H9 (cell line): ENCODE results near the gene HVCN1. TPM values are rescaled to one million over a fixed set of nuclear protein-coding genes. Genes with fewer than 3 reads are reported as not detected.

Source experiments
- DNase-seq: peaks from one replicate; pipeline ENCODE4 v3.0.0-alpha.2; 2017
- H2AFZ ChIP-seq: one replicate; pipeline ENCODE4 v1.6.1; 2013; ENCODE audit warnings: mild to moderate bottlenecking, low read length, control low read depth, moderate library complexity
- H2AK5ac ChIP-seq: 2 replicates; pipeline ENCODE4 v1.6.1; 2013; ENCODE audit warnings: low read length, control low read depth, mixed read lengths; ENCODE audit not compliant: insufficient read length
- H2BK120ac ChIP-seq: one replicate; pipeline ENCODE4 v1.6.1; 2013; ENCODE audit warnings: low read depth, mild to moderate bottlenecking, low read length, control low read depth, inconsistent platforms; ENCODE audit not compliant: poor library complexity, severe bottlenecking
- H2BK12ac ChIP-seq: 2 replicates; pipeline ENCODE4 v1.6.1; 2013; ENCODE audit warnings: low read length, control low read depth, mixed read lengths, low read depth; ENCODE audit not compliant: insufficient read length
- H2BK15ac ChIP-seq: 2 replicates; pipeline ENCODE4 v1.6.1; 2013; ENCODE audit warnings: low read depth, low read length, control low read depth
- H2BK20ac ChIP-seq: one replicate; pipeline ENCODE4 v1.6.1; 2013; ENCODE audit warnings: low read depth, mild to moderate bottlenecking, low read length, control low read depth, inconsistent platforms; ENCODE audit not compliant: poor library complexity, severe bottlenecking
- H2BK5ac ChIP-seq: 2 replicates; pipeline ENCODE4 v1.6.1; 2013; ENCODE audit warnings: low read length, control low read depth, mixed read lengths; ENCODE audit not compliant: insufficient read length
- H3K14ac ChIP-seq: 2 replicates; pipeline ENCODE4 v1.6.1; 2013; ENCODE audit warnings: low read length, control low read depth; ENCODE audit not compliant: insufficient read depth
- H3K18ac ChIP-seq: 2 replicates; pipeline ENCODE4 v1.6.1; 2013; ENCODE audit warnings: low read depth, mild to moderate bottlenecking, mixed read lengths, low read length, control low read depth; ENCODE audit not compliant: insufficient read length
- H3K23ac ChIP-seq: 2 replicates; pipeline ENCODE4 v1.6.1; 2013; ENCODE audit warnings: low read length, control low read depth, mixed read lengths, low read depth; ENCODE audit not compliant: insufficient read length
- H3K23me2 ChIP-seq: 2 replicates; pipeline ENCODE4 v1.6.1; 2013; ENCODE audit warnings: low read depth, mild to moderate bottlenecking, mixed read lengths, low read length, control low read depth; ENCODE audit not compliant: insufficient read length, poor library complexity, severe bottlenecking
- H3K27ac ChIP-seq: 2 replicates; pipeline ENCODE4 v1.5.1; 2013; ENCODE audit warnings: low read length, control low read depth, mixed read lengths, low read depth; ENCODE audit not compliant: insufficient read length
- H3K27me3 ChIP-seq: 2 replicates; pipeline ENCODE4 v1.6.1; 2013; ENCODE audit warnings: low read length, control low read depth, inconsistent platforms; ENCODE audit not compliant: insufficient read depth
- H3K4ac ChIP-seq: 2 replicates; pipeline ENCODE4 v1.6.1; 2013; ENCODE audit warnings: low read depth, mild to moderate bottlenecking, control low read depth, inconsistent platforms, low read length, moderate library complexity
- H3K4me1 ChIP-seq: 2 replicates; pipeline ENCODE4 v1.6.1; 2013; ENCODE audit warnings: low read length, control low read depth, inconsistent platforms; ENCODE audit not compliant: insufficient read depth
- H3K4me2 ChIP-seq: 2 replicates; pipeline ENCODE4 v1.6.1; 2013; ENCODE audit warnings: low read length, control low read depth, mixed read lengths; ENCODE audit not compliant: insufficient read length, insufficient read depth
- H3K56ac ChIP-seq: 2 replicates; pipeline ENCODE4 v1.6.1; 2013; ENCODE audit warnings: low read depth, mild to moderate bottlenecking, mixed read lengths, low read length, control low read depth; ENCODE audit not compliant: insufficient read length
- H3K79me1 ChIP-seq: 2 replicates; pipeline ENCODE4 v1.6.1; 2013; ENCODE audit warnings: low read depth, mild to moderate bottlenecking, moderate library complexity, low read length, control low read depth, inconsistent platforms; ENCODE audit not compliant: insufficient read depth, poor library complexity, severe bottlenecking
- H3K79me2 ChIP-seq: 2 replicates; pipeline ENCODE4 v1.6.1; 2013; ENCODE audit warnings: low read length, control low read depth, inconsistent platforms; ENCODE audit not compliant: insufficient read depth
- H3K9ac ChIP-seq: 2 replicates; pipeline ENCODE4 v1.6.1; 2013; ENCODE audit warnings: low read length, control low read depth, mixed read lengths; ENCODE audit not compliant: insufficient read length; ENCODE audit errors: extremely low read depth
- H3K9me3 ChIP-seq: one replicate; pipeline ENCODE4 v1.6.1; 2013; ENCODE audit warnings: low read depth, low read length, inconsistent platforms; ENCODE audit not compliant: control insufficient read depth
- H3T11ph ChIP-seq: one replicate; pipeline ENCODE4 v1.6.1; 2013; ENCODE audit warnings: mild to moderate bottlenecking, low read length, control low read depth, inconsistent platforms
- H4K20me1 ChIP-seq: one replicate; pipeline ENCODE4 v1.6.1; 2013; ENCODE audit not compliant: control insufficient read depth, insufficient read length, insufficient read depth
- H4K5ac ChIP-seq: 2 replicates; pipeline ENCODE4 v1.6.1; 2013; ENCODE audit warnings: low read depth, mild to moderate bottlenecking, mixed read lengths, low read length, control low read depth; ENCODE audit not compliant: insufficient read length
- H4K8ac ChIP-seq: replicated peaks from 2 replicates; pipeline ENCODE4 v1.6.1; 2013; ENCODE audit warnings: low read length, control low read depth, mixed read lengths, low read depth; ENCODE audit not compliant: insufficient read length
- H4K91ac ChIP-seq: 2 replicates; pipeline ENCODE4 v1.6.1; 2013; ENCODE audit warnings: low read depth, mild to moderate bottlenecking, moderate library complexity, mixed read lengths, low read length, control low read depth; ENCODE audit not compliant: insufficient read length
- H3K27ac Mint-ChIP-seq, 3 experiments: 2 replicates in 2 of 3; 3 replicates in 1 of 3; pipeline ENCODE4 v1.8.0; 2020 to 2021; ENCODE audit warnings: mixed read lengths in 3 of 3, mild to moderate bottlenecking in 1 of 3, moderate library complexity in 1 of 3
- H3K27me3 Mint-ChIP-seq: 2 replicates; pipeline ENCODE4 v1.8.0; 2021; ENCODE audit warnings: low read depth, mild to moderate bottlenecking, moderate library complexity, mixed read lengths
- H3K36me3 Mint-ChIP-seq, 3 experiments: 2 replicates in 2 of 3; 3 replicates in 1 of 3; pipeline ENCODE4 v1.8.0; 2020 to 2021; ENCODE audit warnings: low read depth in 3 of 3, mixed read lengths in 3 of 3; ENCODE audit not compliant: insufficient read depth in 1 of 3
- H3K4me1 Mint-ChIP-seq, 2 experiments: 2 replicates each; pipeline ENCODE4 v1.8.0; 2020; ENCODE audit warnings: mixed read lengths in 2 of 2
- H3K4me3 Mint-ChIP-seq, 2 experiments: 2 replicates in 1 of 2; 3 replicates in 1 of 2; pipeline ENCODE4 v1.8.0; 2020 to 2021; ENCODE audit warnings: mild to moderate bottlenecking in 2 of 2, mixed read lengths in 2 of 2, moderate library complexity in 1 of 2
- H3K9me3 Mint-ChIP-seq, 2 experiments: 2 replicates in 1 of 2; 3 replicates in 1 of 2; pipeline ENCODE4 v1.8.0; 2020; ENCODE audit warnings: mild to moderate bottlenecking in 2 of 2, mixed read lengths in 2 of 2, moderate library complexity in 1 of 2
- CTCF ChIP-seq: fragments of 200-600 bp; sonication (generic); conservative IDR thresholded peaks from 3 replicates; pipeline ENCODE4 v1.8.0; 2021; ENCODE audit warnings: antibody characterized with exemption, mild to moderate bottlenecking
- WGBS: extraction: QIAGEN DNeasy Blood & Tissue Kit; methylation state at CpG from one replicate; pipeline ENCODE4 v1.1.7; 2013; ENCODE audit warnings: missing lambda C conversion rate, low lambda C conversion rate, mixed read lengths; ENCODE audit not compliant: insufficient read length; ENCODE audit errors: extremely low coverage; 5-methylcytosine and 5-hydroxymethylcytosine counted together
- total RNA-seq: library from RNA; stranded (reverse); gene quantifications from 2 replicates; pipeline ENCODE4 v1.2.1, GENCODE V29; 2021

HVCN1 gene
- total RNA-seq, 1 experiment from 2014 or later = 5.2 TPM

GRCh38 chr12:110699591-110700445, 10.9 kb upstream of the HVCN1 start:
- no peak overlapping the region for H2AFZ ChIP-seq
- H2BK20ac ChIP-seq = no peak overlapping the region
- no peak overlapping the region for H4K8ac ChIP-seq
- H2AK5ac ChIP-seq = no peak overlapping the region
- no peaks in the 10 kb centered on the region for H4K20me1 ChIP-seq
- H2BK12ac ChIP-seq = no peak overlapping the region
- no peak overlapping the region for H3K14ac ChIP-seq
- no peaks in the 10 kb centered on the region for H3K4me1 ChIP-seq
- H4K91ac ChIP-seq = no peak overlapping the region
- no peak overlapping the region for H2BK5ac ChIP-seq
- H3K79me1 ChIP-seq = no peaks in the 10 kb centered on the region
- no peak overlapping the region for H3T11ph ChIP-seq
- Mint-ChIP-seq H3K9me3 (no peaks in the 10 kb centered on the region), H3K27ac (peak overlapping the region in 1 of 3 experiments; percentile 90; a peak in 1 of 7 replicates), H3K4me1 (peaks cover 0 to 8% of the 10 kb centered on the region in 2 experiments; a peak in 1 of 4 replicates), H3K4me3 (no peak overlapping the region), H3K36me3 (no peaks in the 10 kb centered on the region), H3K27me3 (peaks cover 4% of the 10 kb centered on the region)
- H3K27me3 ChIP-seq = no peaks in the 10 kb centered on the region
- no peak overlapping the region for H3K56ac ChIP-seq
- no peak overlapping the region for H3K23ac ChIP-seq
- no peak overlapping the region for H3K4ac ChIP-seq
- H3K18ac ChIP-seq = no peak overlapping the region
- no peak overlapping the region for H3K27ac ChIP-seq
- peak; percentile 44 for TF ChIP-seq CTCF
- DNase-seq = peak; percentile 67
- no peak overlapping the region for H2BK15ac ChIP-seq
- no peak overlapping the region for H3K4me2 ChIP-seq
- no peak overlapping the region for H4K5ac ChIP-seq
- no peaks in the 10 kb centered on the region for H3K79me2 ChIP-seq
- WGBS = no CpG with 5 or more reads among the region's 28 CpGs
- H3K9me3 ChIP-seq = no peaks in the 10 kb centered on the region
- no peak overlapping the region for H3K9ac ChIP-seq
- no peak overlapping the region for H2BK120ac ChIP-seq
- no peaks in the 10 kb centered on the region for H3K23me2 ChIP-seq
